GM12874 (cell line): Measurements from ENCODE around the gene GRIN2A.

Source experiments
- TF ChIP-seq, protein P1 (sequence below): IDR thresholded peaks from 2 replicates; pipeline ENCODE4 v1.5.1; 2011; ENCODE audit warnings: low read depth, mild to moderate bottlenecking, control low read depth, low read length, moderate library complexity; ENCODE audit not compliant: insufficient read depth

The GRIN2A gene

DNA sequence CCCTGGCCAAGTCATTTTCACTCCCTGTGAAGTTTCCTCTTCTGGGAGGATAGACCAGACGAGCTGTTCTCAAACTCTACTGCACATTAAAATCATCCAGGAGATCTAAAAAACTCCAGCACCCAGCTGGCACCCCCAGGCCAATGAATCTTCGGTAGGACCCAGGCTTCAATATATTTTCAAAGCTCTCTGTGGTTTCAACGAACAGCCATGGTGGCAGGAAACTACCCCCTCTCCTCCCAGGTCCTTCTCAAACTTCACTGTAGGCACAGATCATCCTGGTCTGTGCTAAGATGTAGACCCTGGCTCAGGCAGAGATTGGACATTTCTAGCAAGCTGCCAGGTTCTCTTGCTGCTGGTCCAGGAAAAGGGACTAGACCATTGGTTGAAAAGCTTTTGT lies 38.7 kb upstream of the GRIN2A start:
- TF ChIP-seq, protein P1, sequence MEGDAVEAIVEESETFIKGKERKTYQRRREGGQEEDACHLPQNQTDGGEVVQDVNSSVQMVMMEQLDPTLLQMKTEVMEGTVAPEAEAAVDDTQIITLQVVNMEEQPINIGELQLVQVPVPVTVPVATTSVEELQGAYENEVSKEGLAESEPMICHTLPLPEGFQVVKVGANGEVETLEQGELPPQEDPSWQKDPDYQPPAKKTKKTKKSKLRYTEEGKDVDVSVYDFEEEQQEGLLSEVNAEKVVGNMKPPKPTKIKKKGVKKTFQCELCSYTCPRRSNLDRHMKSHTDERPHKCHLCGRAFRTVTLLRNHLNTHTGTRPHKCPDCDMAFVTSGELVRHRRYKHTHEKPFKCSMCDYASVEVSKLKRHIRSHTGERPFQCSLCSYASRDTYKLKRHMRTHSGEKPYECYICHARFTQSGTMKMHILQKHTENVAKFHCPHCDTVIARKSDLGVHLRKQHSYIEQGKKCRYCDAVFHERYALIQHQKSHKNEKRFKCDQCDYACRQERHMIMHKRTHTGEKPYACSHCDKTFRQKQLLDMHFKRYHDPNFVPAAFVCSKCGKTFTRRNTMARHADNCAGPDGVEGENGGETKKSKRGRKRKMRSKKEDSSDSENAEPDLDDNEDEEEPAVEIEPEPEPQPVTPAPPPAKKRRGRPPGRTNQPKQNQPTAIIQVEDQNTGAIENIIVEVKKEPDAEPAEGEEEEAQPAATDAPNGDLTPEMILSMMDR: no peak

DNA sequence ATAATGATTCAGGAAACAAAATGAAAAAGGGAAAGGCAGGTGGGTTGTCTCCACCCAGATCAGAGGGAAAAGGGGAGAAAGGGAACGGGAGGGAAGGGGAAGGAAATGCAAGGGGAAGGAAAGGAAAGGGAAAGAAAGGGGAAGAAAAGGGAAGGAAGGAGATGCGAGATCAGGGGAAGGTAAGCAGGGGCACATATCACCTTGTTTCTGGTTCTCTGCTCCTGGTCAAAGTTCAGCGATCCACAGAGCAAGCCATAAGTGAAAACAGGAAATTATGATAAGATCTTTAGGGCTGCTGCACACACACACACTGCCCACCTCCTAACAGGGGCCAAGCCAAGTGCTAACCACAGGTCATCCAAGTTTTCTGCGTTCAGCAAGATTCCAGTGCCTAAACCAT lies 37.5 kb upstream of the GRIN2A start:
- TF ChIP-seq, protein P1: no peak

DNA sequence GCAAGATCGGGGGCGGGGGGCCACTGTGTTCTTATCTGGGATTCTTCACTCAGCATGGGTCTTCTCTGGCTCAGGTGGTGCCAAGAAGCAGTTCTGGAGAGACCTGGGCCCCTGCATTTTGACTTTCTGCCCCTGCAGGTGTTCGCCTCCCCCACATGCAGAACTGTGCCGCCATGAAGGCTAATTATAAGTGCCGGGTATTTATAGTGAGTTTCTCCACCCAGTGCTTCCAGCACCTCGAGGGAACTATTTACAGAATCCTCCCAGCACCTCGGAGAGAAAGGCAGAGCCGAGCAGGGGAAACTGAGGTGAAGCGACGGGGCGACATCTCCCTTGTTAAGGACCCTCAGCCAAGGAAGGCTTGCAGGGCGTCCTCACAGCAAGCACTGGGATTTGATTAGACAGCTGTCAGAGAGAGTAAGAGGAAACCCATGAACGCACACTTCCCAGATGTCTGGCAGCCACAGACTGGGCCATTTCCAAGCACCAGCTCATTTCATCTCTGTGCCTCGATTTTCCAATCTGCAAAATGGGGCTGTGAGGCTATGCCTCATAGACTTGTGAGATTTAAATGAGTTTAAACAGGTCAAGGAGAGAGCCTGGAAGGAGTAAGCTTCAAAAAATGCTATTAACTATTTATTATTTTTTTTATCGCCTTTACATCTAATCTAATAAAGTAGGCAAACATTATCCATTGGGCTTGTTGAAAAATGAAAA lies 36.4 kb upstream of the GRIN2A start:
- TF ChIP-seq, protein P1: no peak

DNA sequence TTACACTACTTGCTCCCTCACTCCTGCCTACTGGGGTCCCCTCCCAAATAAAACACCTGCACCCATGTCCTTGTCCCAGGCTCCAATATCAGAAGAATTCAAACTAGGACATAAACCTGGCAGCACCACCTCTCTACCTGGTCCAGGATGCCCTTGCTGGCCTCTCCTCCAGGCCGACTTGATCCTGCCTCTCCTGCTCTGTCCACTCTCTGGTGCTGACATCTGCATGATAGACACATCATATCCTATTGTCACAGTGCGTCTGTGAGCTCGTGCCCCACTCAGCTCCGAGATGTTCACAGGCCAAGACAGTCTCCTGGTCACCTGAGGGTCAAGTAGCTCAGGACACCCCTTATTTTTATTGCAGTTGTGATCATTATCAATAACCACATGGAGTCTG lies 31.5 kb upstream of the GRIN2A start:
- TF ChIP-seq, protein P1: no peak

DNA sequence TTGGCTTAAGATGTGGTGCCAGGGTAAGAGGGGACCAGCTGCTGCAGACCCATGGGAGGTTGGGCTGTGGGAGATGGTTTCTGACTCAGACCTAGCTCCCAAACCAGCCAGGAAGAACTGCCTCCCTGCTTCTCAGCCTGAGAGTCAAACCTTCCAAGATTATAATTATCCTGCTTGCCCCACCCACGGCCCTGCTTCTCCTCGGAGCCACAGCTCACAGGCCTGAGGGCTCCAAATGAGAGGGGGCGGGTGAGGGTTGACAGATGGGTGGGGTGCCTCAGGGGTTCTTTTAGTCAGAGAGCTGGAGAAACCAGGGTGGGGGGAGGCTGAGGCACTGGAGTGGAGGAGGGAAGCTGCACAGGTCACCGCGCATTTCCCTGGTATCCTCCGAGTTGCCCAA lies 28.7 kb upstream of the GRIN2A start:
- TF ChIP-seq, protein P1: no peak

DNA sequence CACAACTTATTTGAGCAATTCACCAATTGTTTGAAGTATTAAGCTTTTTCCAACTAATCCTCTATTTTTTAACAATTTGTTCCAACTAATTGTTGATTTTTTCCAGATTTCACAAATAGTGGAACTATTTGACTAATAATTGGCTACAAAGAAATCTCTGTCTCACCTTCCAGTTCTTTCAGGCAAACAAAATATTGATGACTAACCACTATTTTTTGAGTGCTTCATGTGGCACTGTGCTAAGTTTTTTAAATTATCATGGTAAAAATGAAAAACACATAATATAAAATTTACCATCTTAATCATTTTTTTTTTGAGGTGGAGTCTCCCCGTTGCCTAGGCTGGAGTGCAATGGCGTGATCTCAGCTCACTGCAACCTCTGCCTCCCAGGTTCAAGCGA lies 24.6 kb upstream of the GRIN2A start:
- TF ChIP-seq, protein P1: no peak

DNA sequence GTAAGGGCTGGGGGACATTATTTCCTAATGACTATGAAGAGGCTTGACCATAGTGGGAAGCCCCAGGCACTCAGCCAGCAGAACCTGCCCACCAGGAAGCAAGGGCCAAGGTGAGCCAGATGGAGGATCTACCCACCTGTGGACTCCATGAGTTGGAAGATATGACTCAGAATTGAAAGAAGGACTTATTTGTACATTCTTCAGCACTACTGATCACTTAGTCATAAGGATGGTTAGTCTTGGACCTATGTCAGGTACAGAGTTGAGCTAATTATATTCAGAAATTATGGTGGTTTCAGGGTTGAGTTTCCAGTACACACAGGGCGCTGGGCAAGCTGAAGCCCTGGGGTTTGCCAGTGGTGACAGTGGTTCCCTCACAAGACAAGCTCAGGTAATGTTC lies 24.0 kb upstream of the GRIN2A start:
- TF ChIP-seq, protein P1: no peak
